Liver (tissue), 9 donors: Measurements from ENCODE around the gene SERPINA5. TPM values are rescaled to one million over a fixed set of nuclear protein-coding genes. Genes with fewer than 3 reads are reported as not detected.

ENCODE experiments used
- DNase-seq: peaks from one replicate; pipeline ENCODE4 v3.0.0-alpha.2; 2017; ENCODE audit warnings: low spot score
- H3K27ac ChIP-seq, 2 donors: one replicate each; pipeline ENCODE4 v1.7.0; 2013; ENCODE audit warnings: inconsistent platforms in 2 of 2, low read length in 2 of 2, control low read depth in 1 of 2, low read depth in 1 of 2, mild to moderate bottlenecking in 1 of 2
- H3K27me3 ChIP-seq, 4 donors: one replicate each; pipeline versions ENCODE4 v1.6.1 to v1.7.0; 2013; ENCODE audit warnings: low read length in 3 of 4, inconsistent platforms in 1 of 4, mild to moderate bottlenecking in 1 of 4, moderate library complexity in 1 of 4; ENCODE audit not compliant: control insufficient read depth in 4 of 4, insufficient read depth in 4 of 4
- H3K36me3 ChIP-seq, 4 donors: one replicate each; pipeline versions ENCODE4 v1.6.1 to v1.7.0; 2013; ENCODE audit warnings: low read length in 3 of 4, mild to moderate bottlenecking in 3 of 4, low read depth in 1 of 4, moderate library complexity in 1 of 4; ENCODE audit not compliant: control insufficient read depth in 4 of 4, insufficient read depth in 3 of 4
- H3K4me1 ChIP-seq, 4 donors: one replicate each; pipeline versions ENCODE4 v1.6.1 to v1.7.0; 2013; ENCODE audit warnings: low read length in 3 of 4, mild to moderate bottlenecking in 3 of 4, moderate library complexity in 1 of 4; ENCODE audit not compliant: control insufficient read depth in 4 of 4, insufficient read depth in 4 of 4
- H3K4me3 ChIP-seq, 3 donors: one replicate each; pipeline versions ENCODE4 v1.6.1 to v1.7.0; 2013; ENCODE audit warnings: low read length in 3 of 3, control low read depth in 1 of 3, low read depth in 1 of 3, mild to moderate bottlenecking in 1 of 3
- H3K9ac ChIP-seq, 2 donors: one replicate each; pipeline ENCODE4 v1.7.0; 2013; ENCODE audit warnings: low read length in 2 of 2, mild to moderate bottlenecking in 2 of 2, moderate library complexity in 2 of 2, control low read depth in 1 of 2, low read depth in 1 of 2
- H3K9me3 ChIP-seq, 4 donors: one replicate each; pipeline versions ENCODE4 v1.6.1 to v1.7.0; 2013; ENCODE audit warnings: low read length in 3 of 4; ENCODE audit not compliant: control insufficient read depth in 4 of 4
- GABPA ChIP-seq, 2 donors: IDR thresholded peaks in 1 of 2; conservative IDR thresholded peaks in 1 of 2; 2 replicates each; pipeline ENCODE4 v1.6.1; 2016; ENCODE audit warnings: antibody characterized with exemption in 2 of 2, mild to moderate bottlenecking in 1 of 2, moderate library complexity in 1 of 2
- HNF4A ChIP-seq, 2 donors: conservative IDR thresholded peaks; 2 replicates each; pipeline ENCODE4 v1.6.1; 2016; ENCODE audit warnings: antibody characterized with exemption in 2 of 2, mild to moderate bottlenecking in 2 of 2
- HNF4G ChIP-seq: IDR thresholded peaks from 2 replicates; pipeline ENCODE4 v1.6.1; 2016; ENCODE audit warnings: antibody characterized with exemption
- JUND ChIP-seq, 2 donors: IDR thresholded peaks; 2 replicates each; pipeline ENCODE4 v1.6.1; 2016; ENCODE audit warnings: antibody characterized with exemption in 2 of 2
- MAX ChIP-seq: IDR thresholded peaks from 2 replicates; pipeline ENCODE4 v1.6.1; 2016; ENCODE audit warnings: antibody characterized with exemption
- NR2F2 ChIP-seq: IDR thresholded peaks from 2 replicates; pipeline ENCODE4 v1.6.1; 2016; ENCODE audit warnings: antibody characterized with exemption
- REST ChIP-seq: IDR thresholded peaks from 2 replicates; pipeline ENCODE4 v1.6.1; 2016; ENCODE audit warnings: antibody characterized with exemption, mild to moderate bottlenecking
- SP1 ChIP-seq: IDR thresholded peaks from 2 replicates; pipeline ENCODE4 v1.6.1; 2018; ENCODE audit warnings: antibody characterized with exemption, mild to moderate bottlenecking
- WGBS: extraction: QIAGEN DNeasy Blood & Tissue Kit; methylation state at CpG from one replicate; pipeline ENCODE4 v1.1.7; 2013; 5-methylcytosine and 5-hydroxymethylcytosine counted together
- polyA plus RNA-seq, 2 donors: library from polyadenylated mRNA; stranded (reverse) in 1 of 2; unstranded in 1 of 2; fragments of 200-250 nt in 1 of 2; fragments of >200 nt in 1 of 2; fragmentation: Nextera tagmentation in 1 of 2; extraction: Ambion mirVana in 1 of 2; gene quantifications; one replicate each; pipeline versions ENCODE4 v1.2.1 to v1.2.3, GENCODE V29; 2013 to 2015
- total RNA-seq, 2 donors: library from RNA; depleted of rRNA; stranded (reverse); fragments of >200 nt; gene quantifications; one replicate each; pipeline ENCODE4 v1.2.3, GENCODE V29; 2014
- donor health status: healthy.
- donor health status: healthy.
- donor health status: healthy.
- donor health status: healthy.
- donor health status: healthy.

Gene SERPINA5
- total and polyA plus RNA-seq, 4 donors = 37.0 to 250 (median 84.0) TPM

- TF ChIP-seq JUND (IDR thresholded peaks at IDR 0.05) (no peak), HNF4G (no peak), MAX (no peak)
- Histone ChIP-seq H3K27ac (no peak overlapping the region), H3K9ac (no peak overlapping the region), H3K9me3 (no peaks in the 10 kb centered on the region), H3K4me1 (peaks cover 3 to 34% (median 27%) of the 10 kb centered on the region in 4 donors), H3K36me3 (no peaks in the 10 kb centered on the region), H3K4me3 (no peak overlapping the region), H3K27me3 (no peaks in the 10 kb centered on the region)
- no peak for DNase-seq
- WGBS = 91% methylated on average over 10 of the region's 10 CpGs
Observed at GRCh38 chr14:94640721-94641631, 59.8 kb downstream of the SERPINA5 start.

GRCh38 chr14:94641632-94641955, 60.4 kb downstream of the SERPINA5 start:
- Histone ChIP-seq H3K4me1 (peaks cover 1 to 30% (median 23%) of the 10 kb centered on the region in 4 donors), H3K27me3 (no peaks in the 10 kb centered on the region), H3K9ac (no peak overlapping the region), H3K9me3 (no peaks in the 10 kb centered on the region), H3K4me3 (no peak overlapping the region), H3K36me3 (no peaks in the 10 kb centered on the region), H3K27ac (no peak overlapping the region)
- DNase-seq = no peak
- TF ChIP-seq MAX = no peak
- no peak for TF ChIP-seq SP1
- no peak for TF ChIP-seq HNF4A (conservative IDR thresholded peaks at IDR 0.05)
- TF ChIP-seq NR2F2 = no peak
- TF ChIP-seq REST = no peak
- TF ChIP-seq GABPA (IDR thresholded peaks at IDR 0.05 in 1 of 2, conservative IDR thresholded peaks at IDR 0.05 in 1 of 2) = no peak
- WGBS = 98% methylated on average over 12 of the region's 12 CpGs

Other genes starting within 250 kb of the SERPINA5 start
- gene SERPINA2, start 214.7 kb upstream of the SERPINA5 start, total RNA-seq = not detected
- gene SERPINA2, start 214.7 kb upstream of the SERPINA5 start, polyA plus RNA-seq = not detected
- gene SERPINA1, start 192.8 kb upstream of the SERPINA5 start, total RNA-seq = over 10,000 TPM; 10,220 to 22,719 TPM
- over 10,000 TPM; 28,447 to 47,972 TPM for gene SERPINA1, start 192.8 kb upstream of the SERPINA5 start, polyA plus RNA-seq
- gene SERPINA11, start 128.6 kb upstream of the SERPINA5 start, total RNA-seq = 10 to 100 TPM; 32.6 to 89.4 TPM
- 100 to 1,000 TPM; 145 to 283 TPM for gene SERPINA11, start 128.6 kb upstream of the SERPINA5 start, polyA plus RNA-seq
- not detected for gene SERPINA9, start 105.2 kb upstream of the SERPINA5 start, total RNA-seq
- not detected for gene SERPINA9, start 105.2 kb upstream of the SERPINA5 start, polyA plus RNA-seq
- gene SERPINA12, start 72.0 kb upstream of the SERPINA5 start, total RNA-seq = not detected
- under 1 TPM in 1 of 2 donors, not detected in 1; 0.28 TPM for gene SERPINA12, start 72.0 kb upstream of the SERPINA5 start, polyA plus RNA-seq
- 100 to 1,000 TPM in 1 of 2 donors, 10 to 100 TPM in 1; 50.5 to 150 TPM for gene SERPINA4, start 20.0 kb upstream of the SERPINA5 start, total RNA-seq
- 10 to 100 TPM; 67.6 to 80.3 TPM for gene SERPINA4, start 20.0 kb upstream of the SERPINA5 start, polyA plus RNA-seq
- over 10,000 TPM in 1 of 2 donors, 1,000 to 10,000 TPM in 1; 2,087 to 17,984 TPM for gene SERPINA3, start 31.0 kb downstream of the SERPINA5 start, total RNA-seq
- over 10,000 TPM; 11,518 to 14,500 TPM for gene SERPINA3, start 31.0 kb downstream of the SERPINA5 start, polyA plus RNA-seq
- not detected for gene GSC, start 188.7 kb downstream of the SERPINA5 start, total RNA-seq
- gene GSC, start 188.7 kb downstream of the SERPINA5 start, polyA plus RNA-seq = not detected